Renal cortex interstitium (tissue), 11 donors: ENCODE results near the gene MEDAG. TPM values are rescaled to one million over a fixed set of nuclear protein-coding genes. Genes with fewer than 3 reads are reported as not detected.
"Not testable (repeated sequence)": the region's sequence is repeated elsewhere in the genome, so short reads cannot be mapped to it uniquely, and the experiment has no call there.

Experiments used
- DNase-seq, 11 donors: peaks; one replicate each; pipeline ENCODE4 v3.0.0-alpha.2; 2013; ENCODE audit warnings: low read depth in 9 of 11, low spot score in 4 of 11; ENCODE audit errors: extremely low read depth in 1 of 11
- polyA plus RNA-seq, 3 donors: library from polyadenylated mRNA; unstranded; fragments of 120-200 nt; gene quantifications; one replicate each; pipeline ENCODE4 v1.2.1, GENCODE V29; 2013; ENCODE audit not compliant: insufficient read length in 3 of 3

Gene MEDAG
- polyA plus RNA-seq, 3 donors: 0.85 to 1.9 (median 1.2) TPM

DNA sequence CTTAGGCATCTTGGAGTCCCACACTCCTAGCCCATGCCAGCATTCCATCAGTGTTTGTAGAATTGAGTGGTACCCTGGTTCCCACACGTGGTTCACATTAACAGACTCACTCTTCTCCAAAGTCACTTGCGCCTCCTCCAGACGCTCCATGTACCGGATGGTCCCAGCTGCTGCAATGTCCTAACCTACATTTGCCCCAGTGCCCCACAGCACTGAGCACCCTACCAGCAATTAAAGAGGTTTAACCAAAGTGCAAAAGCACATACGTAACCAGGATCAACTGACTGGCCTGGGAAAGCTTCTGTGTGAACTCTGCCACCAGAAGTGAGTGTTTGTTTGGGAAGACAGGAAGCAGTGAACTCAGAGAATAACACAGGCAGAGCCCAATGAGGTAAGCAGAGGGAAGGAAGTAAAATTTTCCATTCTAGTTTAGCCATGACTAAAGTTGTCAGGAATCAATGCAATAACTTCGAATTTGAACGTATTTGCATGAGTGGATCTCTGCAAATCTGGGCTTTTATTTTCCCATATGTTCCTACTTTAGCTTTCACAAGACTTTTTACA is 7.3 kb upstream of the MEDAG start:
- DNase-seq: no peak

DNA sequence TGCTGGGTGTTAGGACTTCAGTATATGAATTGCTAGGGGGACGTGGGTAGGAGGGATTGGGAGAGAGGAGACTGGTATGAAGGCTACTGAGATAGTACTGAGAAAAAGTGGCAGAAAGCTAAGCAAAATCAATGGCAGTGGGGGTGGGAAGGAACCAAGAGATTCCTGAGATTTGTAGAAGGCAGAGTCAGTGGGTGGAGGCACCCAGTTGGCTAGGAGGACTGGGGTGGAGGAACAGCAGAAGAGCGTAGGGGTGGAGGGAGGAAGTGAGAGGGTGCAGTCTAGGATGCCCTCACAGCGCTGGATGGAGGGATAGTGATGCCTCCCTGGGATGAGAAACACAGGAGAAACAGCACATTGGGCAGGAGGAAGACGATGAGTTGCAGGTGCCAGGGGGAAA is 5.6 kb upstream of the MEDAG start:
- no peak for DNase-seq

GRCh38 chr13:30900952-30901749 is 4.9 kb upstream of the MEDAG start:
- no peak for DNase-seq

DNA sequence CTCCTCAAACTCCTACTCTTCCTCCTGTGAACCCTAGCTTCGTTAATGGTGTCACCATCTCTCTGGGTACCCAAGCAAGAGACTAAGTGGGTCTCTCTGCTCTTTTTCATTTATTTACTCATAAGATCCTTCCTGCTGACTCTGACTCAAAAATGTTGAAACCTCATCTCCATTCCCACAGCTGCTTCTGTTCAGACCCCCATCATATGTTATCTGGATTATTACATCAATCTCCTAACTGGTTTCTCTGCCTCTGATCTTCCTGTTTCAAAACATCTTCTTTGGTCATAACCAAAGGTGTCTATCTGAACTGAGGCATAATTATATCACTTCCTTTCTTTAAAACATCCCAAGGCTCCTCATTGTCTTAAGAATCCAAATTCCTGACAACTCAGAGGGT is 2.0 kb upstream of the MEDAG start:
- DNase-seq: no peak

- no peak for DNase-seq
These were observed 460 bp downstream of the MEDAG start for GRCh38 chr13:30906411-30907051.

DNA sequence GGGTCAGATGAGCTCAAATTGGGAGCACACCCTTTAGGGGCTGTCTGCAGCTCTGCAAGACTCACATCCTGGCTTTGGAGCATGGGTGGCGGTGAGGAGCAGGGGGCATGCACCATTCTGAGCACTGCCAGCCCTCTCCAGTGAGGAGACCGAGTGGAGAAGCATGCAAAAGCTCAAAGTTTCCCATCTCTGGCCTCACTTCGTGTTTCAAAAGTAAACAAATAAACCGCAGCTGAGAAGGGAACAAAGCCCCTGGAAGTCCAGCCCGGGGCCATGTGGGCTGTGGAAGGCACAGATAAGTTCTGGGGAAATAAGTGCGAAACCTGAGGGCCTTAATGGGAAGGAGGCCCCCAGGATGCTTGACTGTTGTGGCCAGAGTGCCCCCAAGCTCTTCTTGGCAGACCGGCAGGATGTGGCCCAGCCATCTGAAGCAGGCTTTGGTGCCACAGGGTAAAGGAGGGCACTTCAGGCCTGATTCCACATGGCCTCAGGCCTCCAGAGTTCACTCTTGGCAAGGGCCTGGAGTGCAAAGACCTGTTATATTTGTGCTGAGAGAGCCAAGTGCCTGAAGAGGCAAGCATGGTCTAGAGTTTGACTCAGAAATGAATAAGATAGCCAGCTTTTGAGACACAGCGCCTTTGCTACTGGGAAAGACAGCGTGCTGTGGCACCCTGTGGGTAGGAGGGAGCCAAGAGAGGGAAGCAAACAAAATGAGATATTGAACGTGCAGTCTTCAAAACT is 1.2 kb downstream of the MEDAG start:
- no peak for DNase-seq

GRCh38 chr13:30908416-30908980 is 2.4 kb downstream of the MEDAG start:
- DNase-seq: no peak

GRCh38 chr13:30910676-30911075 is 4.6 kb downstream of the MEDAG start:
- DNase-seq: no peak

DNA sequence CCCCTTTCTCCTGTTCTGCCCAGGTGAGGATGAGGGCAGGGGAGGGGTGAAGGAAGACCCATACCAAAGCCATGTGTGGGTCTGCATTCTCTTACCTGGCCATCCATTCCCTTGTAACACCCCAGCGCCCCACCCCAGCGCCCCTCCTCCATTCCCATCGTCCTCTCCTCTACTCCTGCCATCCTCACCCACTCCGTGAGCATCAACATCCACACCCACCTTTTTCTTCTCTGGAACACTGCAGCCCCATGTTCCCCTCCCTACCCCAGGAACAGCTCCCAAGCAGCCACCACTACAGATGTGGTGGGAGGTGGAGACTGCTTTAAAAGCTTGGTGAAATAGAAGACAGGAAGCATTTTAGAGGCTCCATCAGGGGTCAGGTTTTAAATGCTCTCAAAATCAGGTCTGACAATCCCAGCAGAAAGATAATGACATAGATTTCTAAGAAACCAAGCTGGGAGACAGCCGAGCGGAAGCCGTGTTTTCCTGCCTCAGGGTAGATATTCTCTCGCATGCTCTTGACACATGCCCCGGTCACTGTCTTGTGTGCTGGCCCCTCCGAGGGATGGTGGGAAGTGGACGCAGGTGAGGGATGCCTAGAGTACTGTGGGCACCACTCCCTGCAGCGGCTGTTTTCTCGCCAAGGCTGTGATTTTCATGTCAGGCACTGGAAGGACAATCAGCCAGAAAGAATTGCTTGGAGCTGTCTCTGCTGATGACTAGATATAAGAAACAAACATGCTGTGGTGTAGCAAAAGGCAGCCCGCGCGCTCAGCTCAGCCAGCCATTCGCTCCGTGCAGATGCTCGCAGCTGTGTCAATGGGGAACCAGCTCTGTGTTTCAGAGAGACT is 9.8 kb downstream of the MEDAG start:
- no peak for DNase-seq

DNA sequence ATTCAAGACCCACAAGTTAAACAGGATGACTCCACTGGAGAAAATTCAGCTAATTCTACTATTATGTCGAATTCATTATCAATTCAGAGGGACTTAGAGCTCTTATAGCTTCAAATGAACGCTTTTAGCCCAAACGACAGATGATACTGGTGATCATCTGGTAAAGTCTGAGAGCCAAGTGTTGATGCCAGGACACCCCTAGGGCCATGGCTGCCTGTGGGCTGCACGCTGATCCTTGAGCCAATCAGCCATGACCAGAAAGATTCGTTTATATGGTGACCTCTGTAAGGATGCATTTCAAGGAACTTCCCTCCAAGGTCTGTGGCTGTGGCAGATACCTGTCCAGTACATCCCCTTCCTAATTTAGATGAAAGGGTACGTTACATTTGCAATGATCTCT is 10.9 kb downstream of the MEDAG start:
- no peak for DNase-seq

- DNase-seq: no peak
These were observed 12.8 kb downstream of the MEDAG start for GRCh38 chr13:30918662-30919405.

- DNase-seq: no peak
These were observed 14.3 kb downstream of the MEDAG start for GRCh38 chr13:30920162-30920909.

GRCh38 chr13:30923418-30923817 is 17.3 kb downstream of the MEDAG start:
- no peak for DNase-seq

DNA sequence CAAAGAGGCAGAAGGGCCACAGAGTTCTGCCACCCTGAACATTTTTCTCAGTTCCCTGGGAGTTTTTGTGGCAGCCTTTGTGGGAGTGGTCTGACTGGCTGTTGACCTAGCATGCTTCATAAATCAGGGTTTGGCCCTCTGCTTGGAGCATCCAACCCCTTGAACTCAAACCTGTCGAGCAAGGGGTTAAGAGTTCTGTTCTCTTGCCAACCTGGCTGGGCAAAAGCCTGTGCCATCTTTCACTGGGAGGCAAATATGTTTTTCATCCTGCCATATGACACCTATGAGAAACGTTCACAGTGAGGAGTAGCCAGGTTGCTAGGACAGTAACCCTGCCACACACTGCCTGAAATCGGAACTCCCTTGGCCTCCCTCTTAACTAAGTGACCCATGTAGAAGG is 18.6 kb downstream of the MEDAG start:
- DNase-seq: no peak

DNA sequence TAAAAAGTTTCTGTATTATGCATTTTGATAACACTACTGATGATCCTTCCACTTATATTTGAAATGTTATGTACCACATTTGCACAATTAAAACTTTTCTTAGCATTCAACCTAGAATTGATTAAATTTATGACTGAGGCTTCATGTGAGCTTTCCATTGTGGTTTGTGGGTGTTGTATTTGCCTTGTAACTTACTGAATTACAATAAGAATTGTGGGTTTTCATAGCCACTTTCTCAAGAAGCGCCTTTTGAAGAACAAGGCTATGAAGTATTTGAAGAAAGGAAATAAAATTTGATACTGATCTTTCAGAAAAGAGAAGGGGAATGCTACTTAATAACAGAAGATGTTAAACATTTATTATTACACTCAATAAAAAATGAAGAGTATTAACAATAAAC is 19.4 kb downstream of the MEDAG start:
- no peak for DNase-seq

GRCh38 chr13:30926781-30927180 is 20.7 kb downstream of the MEDAG start:
- no peak for DNase-seq

- not testable (repeated sequence) for DNase-seq
These were observed 21.1 kb downstream of the MEDAG start for GRCh38 chr13:30927188-30927587.
